AG10803 (cell line): Measurements from ENCODE around the gene ARHGAP33.

Experiments used
- DNase-seq: peaks from one replicate; pipeline ENCODE4 v3.0.0; 2010; ENCODE audit warnings: low read depth
- H3K4me3 ChIP-seq: 2 replicates; pipeline ENCODE4 v1.5.1; 2011; ENCODE audit warnings: mild to moderate bottlenecking, low read length, control low read depth
- TF ChIP-seq, protein P1 (sequence below): conservative IDR thresholded peaks from 2 replicates; pipeline ENCODE4 v1.5.1; 2011; ENCODE audit warnings: mild to moderate bottlenecking, low read length, control low read depth, inconsistent platforms

Gene ARHGAP33

DNA sequence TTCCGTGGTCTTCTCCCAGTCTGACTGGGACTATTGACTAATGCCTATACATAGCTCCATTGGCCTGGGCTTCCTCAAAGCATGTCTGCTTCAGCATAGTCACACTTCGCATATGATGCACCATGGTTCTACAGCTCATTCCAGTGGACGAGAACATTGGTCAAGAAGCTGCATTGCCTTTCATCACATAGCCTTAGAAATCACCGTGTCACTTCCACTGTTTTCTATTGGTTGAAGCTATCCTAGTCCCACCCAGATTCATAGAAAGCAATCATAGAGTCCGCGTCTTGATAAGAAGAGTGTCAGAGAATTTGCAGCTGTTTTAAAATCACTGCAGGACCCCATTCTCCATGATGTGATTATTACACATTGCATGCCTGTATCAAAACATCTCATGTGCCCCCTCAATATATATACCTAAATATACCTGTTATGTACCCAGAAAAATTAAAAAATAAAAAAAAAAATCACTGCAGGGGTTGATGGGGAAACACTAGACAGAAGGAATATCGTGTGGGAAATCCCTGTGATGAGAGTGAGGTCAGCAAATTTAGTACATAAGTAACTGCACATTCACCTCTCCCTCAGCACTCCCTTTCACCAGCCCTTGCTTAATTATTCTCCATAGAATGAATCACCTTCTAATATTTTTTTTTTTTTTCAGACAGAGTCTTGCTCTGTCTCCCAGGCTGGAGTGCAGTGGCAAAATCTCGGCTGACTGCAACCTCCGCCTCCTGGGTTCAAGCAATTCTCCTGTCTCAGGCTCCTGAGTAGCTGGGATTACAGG is 2.2 kb upstream of the ARHGAP33 start:
- peak; percentile 19 for DNase-seq
- no peak overlapping the region for H3K4me3 ChIP-seq
- TF ChIP-seq, protein P1, sequence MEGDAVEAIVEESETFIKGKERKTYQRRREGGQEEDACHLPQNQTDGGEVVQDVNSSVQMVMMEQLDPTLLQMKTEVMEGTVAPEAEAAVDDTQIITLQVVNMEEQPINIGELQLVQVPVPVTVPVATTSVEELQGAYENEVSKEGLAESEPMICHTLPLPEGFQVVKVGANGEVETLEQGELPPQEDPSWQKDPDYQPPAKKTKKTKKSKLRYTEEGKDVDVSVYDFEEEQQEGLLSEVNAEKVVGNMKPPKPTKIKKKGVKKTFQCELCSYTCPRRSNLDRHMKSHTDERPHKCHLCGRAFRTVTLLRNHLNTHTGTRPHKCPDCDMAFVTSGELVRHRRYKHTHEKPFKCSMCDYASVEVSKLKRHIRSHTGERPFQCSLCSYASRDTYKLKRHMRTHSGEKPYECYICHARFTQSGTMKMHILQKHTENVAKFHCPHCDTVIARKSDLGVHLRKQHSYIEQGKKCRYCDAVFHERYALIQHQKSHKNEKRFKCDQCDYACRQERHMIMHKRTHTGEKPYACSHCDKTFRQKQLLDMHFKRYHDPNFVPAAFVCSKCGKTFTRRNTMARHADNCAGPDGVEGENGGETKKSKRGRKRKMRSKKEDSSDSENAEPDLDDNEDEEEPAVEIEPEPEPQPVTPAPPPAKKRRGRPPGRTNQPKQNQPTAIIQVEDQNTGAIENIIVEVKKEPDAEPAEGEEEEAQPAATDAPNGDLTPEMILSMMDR: no peak

DNA sequence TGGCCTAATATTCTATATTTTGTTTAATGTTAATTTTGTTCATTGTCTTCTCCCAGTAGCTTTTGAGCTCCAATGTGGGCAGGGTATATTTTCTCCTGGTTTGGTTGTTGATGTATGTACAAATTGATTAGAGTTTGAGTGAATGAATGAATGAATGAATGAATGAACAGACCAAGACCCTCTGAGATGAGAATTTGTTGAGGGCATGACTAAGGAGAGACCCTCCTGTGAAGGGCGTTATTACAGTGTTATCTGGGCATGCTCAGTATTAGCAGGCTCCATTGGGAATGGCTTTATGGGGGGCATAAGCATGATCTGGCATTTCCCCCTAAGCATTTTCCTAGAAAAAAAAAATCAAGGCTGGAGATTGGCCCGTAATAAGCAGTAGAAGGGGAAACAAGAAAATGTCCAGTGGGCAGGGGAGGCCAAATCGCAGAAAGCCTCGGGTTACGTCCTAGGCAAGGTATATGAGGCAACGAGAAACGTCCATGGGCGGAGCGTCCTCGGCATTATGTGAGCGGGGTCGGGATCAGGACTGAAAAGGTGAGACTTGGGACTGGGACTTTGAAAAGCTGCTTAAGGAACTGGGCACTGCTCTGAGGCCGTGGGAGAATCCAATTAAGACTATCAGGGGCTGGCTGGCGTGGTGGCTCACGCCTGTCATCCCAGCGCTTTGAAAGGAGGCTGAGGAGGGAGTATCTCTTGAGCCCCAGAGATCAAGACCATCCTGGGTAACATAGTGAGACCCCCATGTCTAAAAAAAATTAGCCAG is 904 bp upstream of the ARHGAP33 start:
- no peak for DNase-seq
- TF ChIP-seq, protein P1: no peak
- H3K4me3 ChIP-seq: peak overlapping the region; percentile 53

DNA sequence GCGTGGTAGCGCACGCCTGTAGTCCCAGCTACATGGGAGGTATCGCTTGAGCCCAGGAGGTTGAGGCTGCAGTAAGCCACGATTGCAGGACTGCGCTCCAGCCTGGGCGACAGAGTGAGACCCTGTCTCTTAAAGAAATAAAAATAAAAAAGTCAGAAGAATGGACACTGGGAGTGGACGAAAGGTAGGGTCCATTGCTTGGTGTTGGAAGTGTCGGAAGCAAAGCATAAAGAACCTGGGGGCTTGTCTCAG is 392 bp upstream of the ARHGAP33 start:
- no peak for DNase-seq
- peak overlapping the region; percentile 53 for H3K4me3 ChIP-seq
- TF ChIP-seq, protein P1: no peak

DNA sequence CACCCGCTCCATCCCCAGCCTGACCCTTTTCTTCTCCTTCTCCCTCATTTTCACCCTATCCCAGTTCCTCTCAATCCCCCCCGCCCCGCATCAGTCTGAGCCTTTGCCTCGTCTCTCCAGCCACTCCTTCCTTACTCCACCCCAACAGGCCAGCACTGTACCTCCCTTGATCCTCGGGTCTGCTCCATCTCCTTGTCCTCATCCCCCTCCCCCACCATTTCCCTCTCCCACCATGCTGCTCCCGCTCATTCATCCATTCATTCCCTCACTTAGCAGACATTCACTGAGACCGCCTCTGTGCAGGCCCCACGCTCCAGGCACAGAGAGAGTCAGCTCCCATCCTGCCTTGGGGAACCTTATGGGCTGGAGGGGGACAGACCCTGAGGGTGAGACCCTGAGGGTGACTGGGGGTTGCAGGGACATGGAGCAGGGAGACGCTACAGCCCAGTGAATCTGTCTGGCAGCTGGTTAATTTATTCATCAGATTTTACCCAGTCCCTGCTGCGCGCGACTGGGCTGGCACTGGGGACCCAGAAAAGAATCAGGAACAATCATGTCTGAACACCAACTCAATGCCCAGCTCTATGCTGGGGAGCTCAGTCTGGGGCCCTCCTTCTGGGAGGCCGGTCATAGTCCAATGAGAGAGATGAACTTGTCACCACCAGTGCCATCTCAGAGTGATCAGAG is 881 bp downstream of the ARHGAP33 start:
- DNase-seq: no peak
- peak overlapping the region; percentile 72 for H3K4me3 ChIP-seq
- TF ChIP-seq, protein P1: no peak

DNA sequence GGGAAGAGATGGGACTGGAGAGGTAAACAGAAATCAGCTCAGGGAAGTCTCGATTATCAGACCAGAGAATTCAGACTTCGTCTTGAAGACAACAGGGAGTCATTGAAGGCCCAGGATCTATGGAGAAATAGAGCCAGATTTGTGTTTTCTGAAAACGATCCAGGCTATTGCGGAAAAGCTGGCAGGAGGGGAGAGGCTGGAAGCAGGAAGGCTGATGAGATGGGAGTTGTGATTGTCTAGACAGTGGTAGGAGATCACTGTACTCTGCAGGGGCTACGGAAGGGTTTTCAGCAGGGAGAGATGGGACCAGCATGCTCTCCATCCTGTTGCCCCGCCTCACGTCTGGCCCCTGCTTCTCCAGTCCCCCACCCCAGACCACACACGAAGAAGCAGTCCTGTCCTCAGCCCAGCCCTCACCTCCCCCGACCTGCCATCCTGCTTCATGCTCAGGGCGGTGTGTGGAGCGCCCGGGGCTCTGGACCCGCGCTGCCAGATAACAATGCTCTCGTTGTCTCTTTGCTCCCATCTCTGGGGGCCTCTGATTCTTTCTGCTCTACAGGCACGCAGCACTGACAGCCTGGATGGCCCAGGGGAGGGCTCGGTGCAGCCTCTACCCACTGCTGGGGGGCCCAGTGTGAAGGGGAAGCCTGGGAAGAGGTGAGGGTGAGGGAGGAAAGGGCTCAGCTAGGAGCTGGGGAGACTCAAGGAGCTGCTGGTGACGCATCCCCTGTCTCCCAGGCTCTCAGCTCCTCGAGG is 1.9 kb downstream of the ARHGAP33 start:
- no peak overlapping the region for H3K4me3 ChIP-seq
- TF ChIP-seq, protein P1: no peak
- DNase-seq: no peak

DNA sequence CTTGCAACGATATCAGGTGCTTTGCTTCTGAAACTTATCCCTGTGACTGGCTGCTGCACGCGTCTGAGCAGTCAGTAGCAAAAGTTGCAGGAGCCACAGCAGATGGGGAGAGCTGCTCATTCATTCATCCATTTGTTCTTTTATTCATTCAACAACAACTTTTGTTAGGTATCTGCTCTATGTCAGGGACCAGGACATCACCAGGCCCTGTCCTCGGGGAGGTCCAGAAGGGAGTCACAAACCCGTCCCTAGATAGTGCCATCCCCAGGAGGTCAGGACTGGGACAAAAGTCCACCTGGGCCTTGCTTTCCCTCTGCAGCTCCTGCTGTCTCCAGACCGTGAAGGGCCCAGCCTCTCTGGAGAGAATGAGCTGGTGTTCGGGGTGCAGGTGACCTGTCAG is 2.6 kb downstream of the ARHGAP33 start:
- no peak overlapping the region for H3K4me3 ChIP-seq
- TF ChIP-seq, protein P1: no peak
- no peak for DNase-seq
